ENCODE data around the gene MRPL41. TPM values are rescaled to one million over a fixed set of nuclear protein-coding genes. Genes with fewer than 3 reads are reported as not detected.
"Not testable (repeated sequence)": the region's sequence is repeated elsewhere in the genome, so short reads cannot be mapped to it uniquely, and the experiment has no call there.

MRPL41 gene
- total RNA-seq, 1 donor from 2014 or later = 72.4 TPM

DNA sequence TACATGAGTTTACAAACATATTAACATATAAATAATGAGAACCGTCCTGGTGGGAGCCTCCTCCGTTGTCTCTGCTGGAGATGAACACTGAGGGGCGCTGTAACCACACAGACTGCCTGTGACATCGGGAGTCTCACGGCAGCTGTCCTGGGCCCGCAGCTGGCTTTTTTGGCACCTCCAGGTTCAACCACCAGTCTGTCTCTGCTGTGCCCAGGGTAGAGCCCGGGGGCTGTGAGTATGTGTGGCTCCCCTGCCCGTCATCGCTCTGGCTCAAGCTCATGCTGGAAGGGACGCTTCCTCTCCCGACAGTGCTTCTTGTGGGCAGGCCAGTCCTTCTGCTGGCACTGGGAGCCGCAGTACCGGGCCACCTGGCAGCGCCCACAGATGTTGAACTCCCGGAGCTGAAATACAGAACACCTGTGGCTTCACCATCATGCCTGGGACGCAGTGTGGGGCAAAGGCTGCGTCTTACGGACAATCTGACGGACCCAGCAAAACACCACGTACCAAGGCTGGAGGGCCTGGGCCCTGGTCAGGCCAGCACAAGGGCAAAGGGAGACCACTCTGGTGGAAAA is 30.7 kb downstream of the MRPL41 start:
- DNase-seq (ENCODE audit: low read depth in 2 of 2) = peak; percentile 32 to 36

DNA sequence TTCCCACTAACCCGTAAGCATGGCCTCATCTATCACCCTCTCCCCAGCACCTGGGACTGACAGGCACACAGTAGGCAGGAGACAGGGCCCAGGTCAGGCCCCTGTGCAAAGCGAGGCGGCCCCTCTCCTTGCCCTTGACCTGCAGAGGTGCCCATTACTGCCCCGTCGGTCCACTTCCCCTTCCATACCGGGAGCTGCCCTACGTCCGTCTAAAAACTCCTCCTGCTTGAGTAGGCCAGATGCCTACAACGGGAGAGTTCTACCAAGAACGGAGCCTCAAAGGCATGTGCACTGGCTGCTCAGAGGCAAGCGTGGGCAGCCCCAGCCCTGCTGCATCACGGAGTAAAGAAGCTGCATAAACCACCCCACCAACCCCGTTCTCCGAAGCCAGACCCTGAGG is 31.7 kb downstream of the MRPL41 start:
- DNase-seq (ENCODE audit: low read depth in 2 of 2) = no peak

DNA sequence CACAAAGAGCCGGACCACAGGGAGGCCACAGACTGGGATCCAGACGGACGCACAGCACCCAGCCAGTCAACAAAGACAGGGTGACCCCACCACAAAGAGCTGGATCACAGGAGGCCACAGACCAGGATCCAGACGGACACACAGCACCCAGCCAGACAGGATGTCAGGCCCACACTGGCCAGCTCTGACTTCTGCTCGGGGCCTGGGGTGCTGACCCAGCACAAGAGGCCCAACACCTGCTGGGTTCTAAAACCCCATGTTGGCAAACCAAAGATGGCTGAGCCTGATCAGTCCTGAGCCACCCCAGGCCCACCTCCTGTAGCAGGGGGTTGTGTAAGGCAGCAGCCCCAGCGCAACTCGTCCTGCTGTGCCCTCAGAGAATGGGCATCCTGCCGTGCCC is 32.3 kb downstream of the MRPL41 start:
- no peak for DNase-seq (ENCODE audit: low read depth in 2 of 2)

DNA sequence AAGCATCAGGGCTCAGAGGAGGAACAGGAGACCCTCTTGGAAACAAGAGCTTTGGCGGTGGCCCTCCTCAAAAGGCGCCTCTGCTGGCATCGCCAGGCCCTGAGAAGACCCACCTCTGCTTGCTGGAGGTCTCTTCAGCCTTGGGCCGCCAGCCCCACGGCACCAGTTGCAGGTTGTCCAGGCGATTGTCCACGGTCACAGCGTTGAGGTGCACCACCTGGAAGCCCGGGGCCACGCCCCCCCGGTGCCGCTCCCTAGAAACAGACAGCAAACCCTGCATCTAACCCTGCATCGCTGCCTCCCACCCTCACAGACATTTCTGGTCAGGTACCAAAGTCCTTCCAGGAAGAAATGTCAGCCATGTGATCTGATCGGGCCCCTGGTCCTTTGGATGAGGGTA is 35.2 kb downstream of the MRPL41 start:
- no peak for DNase-seq (ENCODE audit: low read depth in 2 of 2)

DNA sequence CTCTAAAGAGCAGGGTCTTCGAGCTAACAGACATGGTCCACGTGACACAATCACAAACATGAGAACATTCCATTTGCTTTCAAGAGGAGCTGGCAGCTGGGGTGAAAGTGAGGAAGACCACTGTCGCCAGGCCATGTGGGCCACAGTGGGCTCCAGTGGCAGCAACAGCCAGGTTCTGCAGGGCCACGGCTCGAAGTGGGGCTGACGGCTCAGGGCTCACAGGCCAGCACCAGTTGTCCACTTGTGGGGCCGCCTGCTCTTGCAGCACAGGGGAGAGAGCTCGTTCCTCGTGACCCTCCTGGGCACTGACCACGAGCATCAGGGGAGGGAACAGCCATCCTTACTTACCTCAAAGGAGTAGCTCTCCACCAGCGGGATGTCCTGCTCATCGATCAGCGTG is 36.6 kb downstream of the MRPL41 start:
- no peak for DNase-seq (ENCODE audit: low read depth in 2 of 2)

DNA sequence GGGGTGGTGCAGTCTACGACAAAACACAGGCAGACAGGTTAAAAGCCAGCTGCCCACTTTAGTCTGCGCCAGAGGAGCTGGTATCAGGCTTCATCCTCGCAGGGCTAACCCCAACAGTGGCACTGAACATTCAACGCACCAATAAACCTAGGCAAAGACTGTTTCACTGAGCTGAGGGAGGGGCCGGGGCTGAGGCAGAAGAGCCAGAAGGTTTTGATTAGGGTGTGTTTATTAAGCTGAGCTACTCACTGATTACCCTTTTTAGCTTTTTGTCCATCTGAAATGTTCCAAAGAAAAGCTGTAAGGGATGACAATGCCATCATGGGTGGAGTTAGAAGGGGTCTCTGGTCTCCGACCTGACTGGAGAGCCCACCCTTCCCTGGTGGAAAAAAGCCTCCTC is 37.2 kb downstream of the MRPL41 start:
- no peak for DNase-seq (ENCODE audit: low read depth in 2 of 2)

DNA sequence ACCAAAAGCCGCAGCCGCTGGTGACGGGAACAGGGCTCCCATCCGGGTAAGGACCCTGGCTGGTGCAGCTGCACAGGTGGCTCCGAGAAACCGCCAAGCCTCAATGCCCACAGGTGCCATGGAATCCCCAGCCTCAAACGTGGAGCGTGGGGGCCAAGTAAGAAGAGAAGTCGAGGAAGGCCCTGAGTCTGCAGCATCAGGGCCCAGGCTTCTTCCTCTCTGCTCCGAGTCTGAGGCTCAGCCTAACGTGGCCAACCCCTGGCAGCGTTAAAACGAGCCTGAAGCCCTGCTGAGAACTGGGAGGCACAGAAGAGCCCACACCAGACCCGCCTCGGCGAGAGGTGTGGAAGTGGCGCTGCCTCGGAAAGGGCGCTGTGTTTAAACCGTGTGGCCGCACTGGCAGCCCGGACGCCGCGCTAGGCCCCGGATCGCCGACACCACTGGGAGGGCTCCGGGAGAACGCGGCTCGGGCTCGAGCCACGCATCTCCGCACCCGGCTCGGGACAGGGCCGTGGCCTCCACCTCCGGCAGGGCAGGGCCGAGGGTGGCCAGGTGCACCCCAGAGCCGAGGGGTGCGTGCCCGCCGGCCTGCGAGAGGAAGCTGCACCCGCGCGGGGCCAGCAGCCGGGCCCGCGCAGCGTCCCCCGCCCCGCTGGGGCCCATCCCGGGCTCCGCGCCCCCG is 37.9 kb downstream of the MRPL41 start:
- DNase-seq (ENCODE audit: low read depth in 2 of 2) = peak; percentile 33 to 44

DNA sequence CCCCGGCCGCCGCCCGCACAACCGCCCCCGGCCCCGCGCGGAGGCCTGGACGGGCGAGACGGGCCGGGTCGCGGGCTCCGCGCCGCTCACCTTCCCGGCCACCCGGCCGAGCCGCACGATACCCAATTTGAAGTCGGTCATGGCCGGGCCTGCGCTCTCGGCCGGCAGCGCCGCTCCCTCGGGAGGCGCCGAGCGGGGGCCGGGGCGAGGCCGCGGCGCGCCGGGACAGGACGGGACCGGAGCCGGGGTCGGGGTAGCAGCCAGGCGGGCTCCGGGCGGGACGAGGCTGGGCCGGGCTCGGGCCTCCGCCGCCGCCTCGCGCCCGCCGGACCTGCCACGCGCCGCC is 38.4 kb downstream of the MRPL41 start:
- DNase-seq (ENCODE audit: low read depth in 2 of 2) = no peak

DNA sequence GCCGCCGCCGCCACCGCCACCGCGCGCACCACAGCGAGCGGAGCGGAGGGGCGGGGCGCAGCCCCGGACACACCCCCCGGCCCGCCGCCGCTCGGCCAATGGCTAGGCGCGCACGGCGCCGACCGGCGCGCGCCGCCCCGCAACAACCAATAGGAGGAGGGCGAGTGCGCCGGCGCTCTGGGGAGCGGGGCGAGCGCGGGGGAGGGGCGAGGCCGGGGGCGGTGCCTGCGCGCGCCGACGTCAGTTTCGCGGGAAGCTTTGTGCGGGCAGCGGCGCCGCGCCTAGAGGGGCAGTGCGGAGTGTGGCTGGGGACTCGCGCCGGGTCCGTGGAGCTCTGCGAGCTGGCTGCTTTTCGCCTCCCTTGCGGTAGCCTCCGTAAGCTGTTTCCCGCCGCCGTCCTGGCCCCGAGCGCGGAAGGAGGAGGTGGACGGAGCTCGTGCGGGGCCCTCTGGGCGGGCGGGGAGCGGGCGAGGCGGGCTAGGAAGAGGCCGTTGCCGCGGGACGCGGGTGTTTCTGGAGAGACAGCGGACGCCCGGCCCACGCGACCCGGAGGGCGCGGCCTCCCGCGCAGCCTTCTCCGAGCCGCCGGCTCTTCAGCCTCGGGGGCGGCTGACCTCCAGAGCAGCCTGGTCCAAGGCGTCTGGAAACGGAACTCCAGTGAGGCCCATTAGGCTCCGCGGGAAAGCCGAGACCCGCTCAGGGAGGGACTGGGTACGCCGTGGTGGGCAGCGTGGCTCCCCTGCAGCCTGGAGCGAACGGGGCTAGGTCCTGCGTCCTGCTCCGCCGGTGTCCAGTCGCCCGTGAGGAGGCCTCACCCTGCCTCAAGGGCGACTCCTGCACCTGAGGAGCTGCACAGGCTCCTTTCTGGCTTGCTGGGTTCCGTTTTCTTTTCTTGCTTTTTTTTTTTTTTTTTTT is 39.0 kb downstream of the MRPL41 start, which contains the start of gene ZMYND19:
Gene ZMYND19 (minus strand): TSS at position 44 of the 915 bp plus-strand sequence. CDS start 249 bp downstream, outside the sequence.
- DNase-seq (ENCODE audit: low read depth in 2 of 2) = peak; percentile 91 to 94

DNA sequence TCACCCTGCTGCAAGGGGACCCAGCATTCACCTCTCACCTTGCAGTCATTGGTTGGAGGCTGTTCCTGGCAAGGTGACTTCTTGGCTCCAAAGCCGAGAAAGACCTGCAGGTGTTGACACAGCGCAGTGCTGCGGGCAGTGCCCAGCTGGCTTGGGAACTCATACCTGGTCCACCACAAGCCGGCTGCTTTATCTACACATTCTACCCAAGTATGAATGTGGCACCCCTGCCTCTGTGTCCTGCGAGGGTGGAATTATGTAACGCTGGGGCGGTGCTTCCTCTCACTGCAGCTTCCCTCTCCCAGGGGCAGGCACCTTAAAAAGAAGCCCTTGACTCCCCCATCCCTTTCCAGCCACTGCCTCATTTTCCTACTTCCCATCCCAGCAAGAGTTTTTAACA is 41.1 kb downstream of the MRPL41 start:
- DNase-seq (ENCODE audit: low read depth in 2 of 2) = no peak

DNA sequence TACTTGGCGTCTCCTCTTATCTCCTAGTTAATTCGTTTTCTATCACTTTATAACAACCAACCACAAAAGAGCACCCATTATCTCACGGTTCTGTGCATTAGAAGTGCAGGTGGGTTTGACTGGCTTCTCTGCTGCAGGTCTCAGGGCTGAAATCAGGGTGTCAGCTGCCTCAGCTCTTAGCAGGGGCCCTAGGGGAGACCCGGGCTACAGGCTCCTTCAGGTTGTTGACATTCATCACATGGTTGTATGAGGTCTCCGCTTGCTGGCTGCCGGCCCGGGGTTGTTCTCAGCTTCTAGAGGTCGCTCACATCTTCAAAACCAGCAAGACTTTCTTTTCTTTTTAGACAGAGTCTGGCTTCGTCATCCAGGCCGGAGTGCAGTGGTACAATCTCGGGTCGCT is 41.5 kb downstream of the MRPL41 start:
- no peak for DNase-seq (ENCODE audit: low read depth in 2 of 2)

DNA sequence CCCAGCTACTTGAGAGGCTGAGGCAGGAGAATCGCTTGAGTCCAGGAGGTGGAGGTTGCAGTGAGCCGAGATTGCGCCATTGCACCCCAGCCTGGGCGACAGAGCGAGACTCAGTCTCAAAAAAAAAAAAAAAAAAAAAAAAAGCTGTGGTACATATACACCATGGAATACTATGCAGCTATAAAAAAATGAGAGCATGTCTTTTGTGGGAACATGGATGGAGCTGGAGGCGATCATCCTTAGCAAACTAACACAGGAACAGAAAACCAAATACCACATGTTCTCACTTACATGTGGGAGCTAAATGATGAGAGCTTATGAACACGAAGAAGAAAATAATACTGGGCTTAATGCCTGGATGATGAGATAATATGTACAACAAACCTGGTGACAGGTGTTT is 44.9 kb downstream of the MRPL41 start:
- not testable (repeated sequence) for DNase-seq (ENCODE audit: low read depth in 2 of 2)

DNA sequence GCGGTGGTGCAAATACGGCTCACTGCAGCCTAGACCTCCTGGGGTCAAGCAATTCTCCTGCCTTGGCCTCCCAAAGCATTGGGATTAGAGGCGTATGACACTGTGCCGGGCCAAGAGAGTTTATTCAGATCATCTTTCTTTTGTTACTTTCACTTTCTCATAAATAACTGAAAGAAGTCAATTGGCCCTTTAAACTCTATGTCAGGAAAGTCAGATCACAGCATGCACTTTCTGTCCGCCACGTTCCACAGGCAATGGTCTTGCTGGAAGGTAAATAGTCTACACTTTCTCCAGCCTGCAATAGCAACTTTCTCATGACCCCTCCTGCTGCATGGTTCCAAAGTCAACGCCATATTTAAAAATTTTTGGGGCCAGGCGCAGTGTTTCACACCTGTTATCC is 47.3 kb downstream of the MRPL41 start:
- DNase-seq (ENCODE audit: low read depth in 2 of 2) = no peak

Other genes starting within 250 kb of the MRPL41 start
- gene NRARP, start 249.6 kb upstream of the MRPL41 start, total RNA-seq = 18.7 and 28.3 TPM in 2 replicates
- gene EXD3, start 128.7 kb upstream of the MRPL41 start, total RNA-seq = 7.8 and 18.7 TPM in 2 replicates
- gene NOXA1, start 128.5 kb upstream of the MRPL41 start, total RNA-seq = 0.87 and 2.0 TPM in 2 replicates
- under 0.01 and 0.20 TPM in 2 replicates for gene ENTPD8, start 110.5 kb upstream of the MRPL41 start, total RNA-seq
- 11.6 and 15.3 TPM in 2 replicates for gene NSMF, start 92.5 kb upstream of the MRPL41 start, total RNA-seq
- 0.44 and 0.79 TPM in 2 replicates for gene PNPLA7, start 1.5 kb upstream of the MRPL41 start, total RNA-seq
- 10.9 and 15.7 TPM in 2 replicates for gene DPH7, start 27.0 kb downstream of the MRPL41 start, total RNA-seq
- 11.1 and 13.5 TPM in 2 replicates for gene ZMYND19, start 38.6 kb downstream of the MRPL41 start, total RNA-seq
- gene ARRDC1, start 53.8 kb downstream of the MRPL41 start, total RNA-seq = 19.4 and 28.0 TPM in 2 replicates
- gene EHMT1, start 67.1 kb downstream of the MRPL41 start, total RNA-seq = 29.4 and 46.2 TPM in 2 replicates

Data from lung microvascular endothelial cell (primary cell).